GM21786 (cell line): Measurements from ENCODE around the gene CEMIP.
"Not testable (repeated sequence)": the region's sequence is repeated elsewhere in the genome, so short reads cannot be mapped to it uniquely, and the experiment has no call there.

ENCODE experiments used
- ATAC-seq: cut with Tn5 transposase; IDR thresholded peaks from one replicate; pipeline ENCODE4 v1.9.1; 2021; ENCODE audit not compliant: unreplicated experiment

Gene CEMIP

DNA sequence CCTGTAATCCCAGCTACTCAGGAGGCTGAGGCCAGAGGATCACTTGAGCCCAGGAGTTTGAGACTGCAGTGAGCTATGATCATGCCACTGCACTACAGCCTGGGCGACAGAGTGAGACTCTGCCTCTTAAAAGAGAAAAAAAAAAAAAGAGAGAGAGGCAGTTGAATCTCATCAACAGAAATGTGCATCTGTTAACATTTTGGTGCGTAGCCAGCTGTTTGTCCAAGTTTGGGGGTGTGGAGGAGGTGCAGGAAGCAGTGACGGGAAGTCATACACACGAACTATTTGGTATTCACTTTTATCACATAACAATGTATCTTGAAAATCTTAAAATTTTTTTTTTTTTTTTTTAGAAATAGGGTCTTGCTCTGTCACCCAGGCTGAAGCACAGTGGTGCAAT lies 18.2 kb upstream of the CEMIP start:
- ATAC-seq: no peak

DNA sequence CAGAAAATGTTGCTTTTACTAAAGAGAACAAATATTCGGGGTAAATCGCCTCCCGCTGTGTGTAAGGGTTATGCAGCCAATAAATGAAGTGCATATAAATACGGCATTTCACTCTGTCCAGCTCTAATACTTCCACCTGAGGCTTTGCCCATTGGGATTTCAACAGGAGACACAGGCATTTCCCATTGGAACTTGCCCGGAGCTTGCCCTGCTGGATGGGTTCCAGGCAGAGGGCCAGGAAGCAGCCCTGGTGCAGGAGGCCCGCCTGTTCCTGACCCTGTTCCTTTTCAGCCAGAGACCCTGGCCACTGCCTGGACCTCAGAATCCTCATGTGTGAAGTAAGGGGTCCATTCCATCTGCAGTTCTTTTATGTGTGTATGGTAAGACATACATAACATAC lies 17.4 kb upstream of the CEMIP start:
- ATAC-seq: no peak

DNA sequence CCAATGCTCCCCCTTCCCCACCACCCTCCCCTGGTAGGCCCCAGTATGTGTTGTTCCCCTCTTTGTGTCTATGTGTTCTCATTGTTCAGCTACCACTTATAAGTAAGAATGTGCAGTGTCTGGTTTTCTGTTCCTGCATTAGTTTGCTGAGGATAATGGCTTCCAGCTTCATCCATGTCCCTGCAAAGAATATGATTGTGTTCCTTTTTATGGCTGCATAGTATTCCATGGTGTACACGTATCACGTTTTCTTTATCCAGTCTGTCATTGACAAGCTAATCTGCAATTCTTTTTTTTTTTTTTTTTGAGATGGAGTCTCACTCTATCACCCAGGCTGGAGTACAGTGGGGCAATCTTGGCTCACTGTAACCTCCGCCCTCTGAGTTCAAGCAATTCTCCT lies 15.9 kb upstream of the CEMIP start:
- not testable (repeated sequence) for ATAC-seq

DNA sequence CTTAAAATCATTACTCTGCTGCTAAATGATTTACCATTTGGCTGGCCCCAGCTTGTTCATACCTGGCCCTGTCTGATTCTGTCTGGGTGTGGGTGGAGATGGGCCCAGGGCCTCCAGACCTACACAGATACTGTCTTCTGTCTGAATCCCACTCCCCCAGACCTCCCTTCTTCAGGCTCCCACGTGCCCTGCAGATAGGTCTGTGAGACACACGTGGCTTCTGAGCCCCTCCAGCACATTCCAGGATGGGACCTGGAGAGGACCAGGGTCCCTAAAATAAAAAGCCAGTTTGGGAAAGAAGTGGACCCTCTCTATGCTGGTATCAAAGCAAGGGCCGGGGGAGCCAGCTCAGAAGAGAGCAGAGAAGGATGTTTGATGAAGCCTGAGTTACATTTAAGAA lies 14.6 kb upstream of the CEMIP start:
- no peak for ATAC-seq

DNA sequence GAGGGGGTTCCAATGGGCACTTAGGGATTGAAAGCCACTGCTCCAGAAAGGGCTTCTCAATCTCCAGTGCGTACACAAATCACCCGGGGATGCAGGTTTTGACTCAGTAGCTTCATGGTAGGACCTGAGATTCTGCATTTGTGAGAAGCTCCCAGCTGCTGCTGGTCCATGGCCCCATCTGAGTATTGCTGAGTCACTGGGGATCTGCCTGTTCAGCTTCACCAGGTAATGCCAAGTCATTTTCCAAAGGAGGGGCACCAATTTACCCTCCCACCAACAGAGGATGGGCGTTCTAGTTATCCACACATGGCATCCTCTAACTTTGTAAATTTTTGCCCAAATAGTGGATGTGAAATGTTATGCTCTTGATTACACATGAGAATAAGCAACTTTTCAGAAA lies 12.9 kb upstream of the CEMIP start:
- ATAC-seq: no peak

DNA sequence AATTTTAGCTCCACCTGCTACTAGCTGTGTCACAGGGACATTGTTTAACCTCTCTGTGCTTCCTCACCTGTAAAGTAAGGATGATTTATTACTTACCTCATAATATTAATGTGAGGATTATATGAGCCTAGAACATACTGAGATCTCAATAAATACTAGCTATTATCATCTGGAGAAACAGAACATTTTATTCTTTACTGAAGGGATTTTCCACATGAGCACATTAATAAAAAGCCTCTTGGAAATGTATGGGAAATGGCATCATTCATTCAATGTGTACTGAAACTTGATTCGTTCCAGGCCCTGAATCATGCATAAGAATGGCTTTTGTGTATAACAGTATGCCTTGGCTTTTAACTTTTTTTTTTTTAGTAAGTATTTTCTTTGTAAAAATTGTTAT lies 11.0 kb upstream of the CEMIP start:
- ATAC-seq: no peak

DNA sequence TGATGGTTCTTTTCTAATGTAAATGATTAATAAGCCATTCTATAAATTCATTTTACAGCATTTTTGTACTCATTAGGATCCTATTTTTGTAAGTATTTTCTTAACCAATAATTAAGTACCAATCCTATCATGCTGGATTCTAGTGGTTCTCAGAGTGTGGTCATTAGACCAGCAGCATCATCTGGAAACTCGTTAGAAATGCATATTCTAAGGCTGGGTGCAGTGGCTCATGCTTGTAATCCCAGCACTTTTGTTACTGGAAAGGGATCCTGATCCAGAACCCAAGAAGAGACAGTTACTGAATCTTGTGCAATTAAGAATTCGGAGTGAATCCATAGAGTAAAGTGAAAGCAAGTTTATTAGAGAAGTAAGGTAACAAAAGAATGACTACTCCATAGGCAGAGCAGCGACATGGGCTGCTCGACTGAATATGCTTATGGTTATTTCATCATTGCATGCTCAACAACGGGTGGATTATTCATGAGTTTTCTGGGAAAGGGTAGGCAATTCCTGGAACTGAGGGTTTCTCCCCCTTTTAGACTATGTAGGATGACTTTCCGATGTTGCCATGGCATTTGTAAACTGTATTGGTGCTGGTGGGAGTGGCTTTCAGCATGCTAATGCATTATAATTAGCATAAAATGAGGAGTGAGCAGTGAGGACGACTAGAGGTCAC lies 9.9 kb upstream of the CEMIP start:
- ATAC-seq: no peak

DNA sequence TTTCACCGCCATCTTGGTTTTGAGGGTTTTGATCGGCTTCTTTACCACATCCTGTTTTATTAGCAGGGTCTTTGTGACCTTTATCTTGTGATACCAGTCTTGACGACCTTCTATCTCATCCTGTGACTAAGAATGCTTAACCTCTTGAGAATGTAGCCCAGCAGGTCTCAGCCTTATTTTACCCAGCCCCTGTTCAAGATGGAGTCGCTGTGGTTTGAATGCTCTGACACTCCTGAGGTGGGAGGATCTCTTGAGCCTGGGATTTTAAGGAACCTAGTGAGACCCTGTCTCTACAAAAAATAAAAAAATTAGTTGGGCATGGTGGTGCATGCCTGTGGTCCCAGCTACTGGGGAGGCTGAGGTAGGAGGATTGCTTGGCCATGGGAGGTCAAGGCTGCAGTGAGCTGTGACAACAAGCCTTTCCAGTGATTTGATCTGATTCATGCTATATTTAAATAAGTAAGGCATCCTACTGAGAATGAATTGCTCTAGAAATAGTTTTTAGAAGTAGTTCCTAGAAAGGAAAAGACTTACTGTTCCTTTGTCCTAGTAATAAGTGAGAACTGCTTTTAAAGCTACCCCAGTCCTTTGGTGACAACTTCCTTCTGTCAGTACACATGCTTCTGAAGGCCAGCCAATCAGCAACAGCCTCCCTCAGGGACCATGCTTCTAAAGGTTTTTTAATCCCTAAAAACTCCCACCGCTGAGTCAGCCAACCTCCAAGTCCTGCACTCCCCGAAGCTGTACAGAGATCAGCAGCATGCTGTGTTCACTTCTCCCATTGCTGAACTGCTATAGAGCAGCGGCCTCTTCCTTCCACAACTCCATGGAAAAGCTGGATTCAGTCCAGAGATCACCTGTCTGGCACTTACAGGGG lies 9.1 kb upstream of the CEMIP start:
- no peak for ATAC-seq

DNA sequence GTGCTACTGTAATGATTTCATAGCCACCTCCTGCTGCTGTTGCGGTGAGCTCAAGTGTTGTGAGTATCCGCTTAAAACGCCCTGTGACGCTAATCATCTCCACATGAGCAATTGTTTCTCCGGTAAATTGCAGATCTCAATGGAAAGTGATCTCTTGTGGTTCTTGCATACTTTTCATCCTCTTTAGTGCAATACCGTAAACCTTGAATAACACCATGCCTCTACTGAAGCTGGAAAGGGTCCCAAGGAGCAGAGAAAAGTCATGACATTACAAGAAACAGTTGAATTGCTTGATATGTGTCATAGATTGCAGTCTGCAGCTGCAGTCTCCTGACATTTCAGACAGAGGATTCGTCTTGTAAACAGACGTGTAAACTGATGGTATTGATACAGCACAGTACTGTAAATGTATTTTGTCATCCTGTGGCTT lies 6.0 kb upstream of the CEMIP start:
- ATAC-seq: no peak

DNA sequence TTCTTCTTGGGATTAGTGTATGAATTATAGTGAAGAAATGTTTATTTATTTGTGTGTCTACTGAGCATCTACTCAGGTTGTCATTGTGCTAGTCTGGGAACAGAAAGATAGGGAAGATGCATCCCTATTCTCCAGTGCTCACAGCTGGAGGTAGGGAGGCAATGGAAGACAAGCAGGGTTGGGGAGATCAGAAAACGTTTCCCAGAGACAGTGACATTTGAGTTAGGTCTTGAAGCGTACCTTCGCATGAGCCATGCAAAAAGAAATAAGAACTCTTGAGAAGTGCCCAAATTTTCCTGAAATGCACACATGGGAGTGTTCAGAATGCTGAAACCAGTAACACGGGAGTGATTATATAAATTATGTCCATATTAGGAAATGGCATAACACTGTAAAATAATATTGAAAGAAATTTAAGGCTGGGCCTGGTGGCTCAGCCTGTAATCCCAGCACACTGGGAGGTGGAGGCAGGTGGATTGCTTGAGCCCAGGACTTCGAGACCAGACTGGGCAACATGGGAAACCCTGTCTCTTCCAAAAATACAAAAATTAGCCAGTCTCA lies 5.3 kb upstream of the CEMIP start:
- ATAC-seq: no peak

DNA sequence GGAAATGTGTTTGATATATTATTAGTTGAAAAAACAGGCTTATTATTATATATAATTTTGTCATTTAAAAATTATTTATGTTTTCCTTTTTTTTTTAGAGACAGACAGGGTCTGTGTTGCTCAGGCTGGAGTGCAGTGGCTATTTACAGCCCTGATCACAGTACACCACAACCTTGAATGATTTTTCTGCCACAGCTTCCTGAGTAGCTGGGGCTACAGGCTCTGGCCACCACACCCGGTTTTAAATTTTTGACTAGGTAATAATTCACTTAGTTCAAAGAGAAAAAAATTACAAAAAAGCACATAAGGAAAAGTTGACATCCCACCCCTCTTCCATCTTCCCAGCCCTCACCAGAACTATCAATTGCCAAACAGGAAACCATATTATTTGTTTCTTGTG lies 4.7 kb upstream of the CEMIP start:
- ATAC-seq: no peak

DNA sequence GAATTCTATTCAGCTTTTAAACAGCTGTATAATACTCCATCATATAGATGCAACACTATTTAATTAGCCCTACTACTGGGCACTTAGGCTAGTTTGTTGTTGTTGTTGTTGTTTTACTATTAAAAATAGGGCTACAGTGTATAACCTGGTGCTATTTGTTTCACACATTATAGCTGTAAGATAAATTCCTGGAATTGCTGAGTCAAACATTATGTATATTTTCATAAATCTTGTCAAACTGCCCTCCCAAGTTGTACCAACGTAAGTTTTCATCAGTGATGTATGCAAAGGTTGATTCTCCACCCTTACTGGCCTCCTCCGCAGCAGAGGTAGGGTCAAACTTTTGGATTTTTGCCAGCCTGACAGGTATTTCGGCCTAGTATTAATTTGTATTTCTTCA lies 3.8 kb upstream of the CEMIP start:
- no peak for ATAC-seq

DNA sequence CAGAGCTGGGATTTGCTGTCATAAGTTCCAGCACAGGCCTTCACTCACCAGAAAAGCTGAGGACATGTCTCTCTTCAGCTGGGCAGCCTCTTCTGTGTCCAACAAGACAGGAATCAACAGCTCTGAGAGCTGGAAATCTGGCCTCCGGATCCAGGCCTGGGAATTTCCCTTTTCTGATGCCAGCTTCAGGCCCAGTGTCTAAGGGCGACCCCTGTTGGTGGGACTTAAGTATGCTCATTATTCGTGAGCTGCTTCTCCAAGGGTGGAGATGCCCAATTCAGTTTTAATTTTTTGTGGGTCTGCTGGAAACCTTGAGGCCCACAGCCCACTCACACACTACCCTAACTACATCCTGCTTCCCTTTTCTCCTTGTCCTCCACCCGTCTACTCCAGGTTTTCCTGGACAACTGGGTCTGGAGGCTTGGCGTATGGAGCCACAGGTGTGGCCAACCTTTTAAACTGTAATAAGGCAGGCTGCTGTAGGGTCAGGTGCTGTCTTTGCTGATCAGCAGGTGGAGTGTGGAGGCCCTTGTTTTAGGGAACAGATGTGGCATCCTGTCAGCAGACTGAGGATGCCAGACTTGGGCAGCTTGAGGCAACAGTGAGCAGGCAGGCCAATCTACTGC lies 2.6 kb upstream of the CEMIP start:
- no peak for ATAC-seq

DNA sequence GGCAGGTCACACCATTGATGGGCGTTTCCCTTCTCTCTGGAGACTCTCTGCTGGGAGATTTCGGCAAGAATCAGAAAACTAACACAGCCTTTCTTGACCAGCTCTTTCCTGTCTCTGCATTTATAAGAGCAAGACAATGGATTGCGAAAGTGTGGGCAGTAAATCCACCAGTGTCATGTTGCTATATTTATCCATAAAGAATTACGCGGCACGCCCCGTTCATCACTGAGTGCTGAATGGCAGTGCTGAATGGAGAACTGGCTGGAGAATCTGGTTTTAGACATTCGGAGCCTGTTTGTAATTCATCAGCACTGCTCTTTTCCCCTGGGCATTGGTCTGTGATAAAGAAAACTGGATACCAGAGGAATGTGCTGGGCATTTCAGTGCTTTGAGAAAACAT lies 2.0 kb upstream of the CEMIP start:
- ATAC-seq: no peak

DNA sequence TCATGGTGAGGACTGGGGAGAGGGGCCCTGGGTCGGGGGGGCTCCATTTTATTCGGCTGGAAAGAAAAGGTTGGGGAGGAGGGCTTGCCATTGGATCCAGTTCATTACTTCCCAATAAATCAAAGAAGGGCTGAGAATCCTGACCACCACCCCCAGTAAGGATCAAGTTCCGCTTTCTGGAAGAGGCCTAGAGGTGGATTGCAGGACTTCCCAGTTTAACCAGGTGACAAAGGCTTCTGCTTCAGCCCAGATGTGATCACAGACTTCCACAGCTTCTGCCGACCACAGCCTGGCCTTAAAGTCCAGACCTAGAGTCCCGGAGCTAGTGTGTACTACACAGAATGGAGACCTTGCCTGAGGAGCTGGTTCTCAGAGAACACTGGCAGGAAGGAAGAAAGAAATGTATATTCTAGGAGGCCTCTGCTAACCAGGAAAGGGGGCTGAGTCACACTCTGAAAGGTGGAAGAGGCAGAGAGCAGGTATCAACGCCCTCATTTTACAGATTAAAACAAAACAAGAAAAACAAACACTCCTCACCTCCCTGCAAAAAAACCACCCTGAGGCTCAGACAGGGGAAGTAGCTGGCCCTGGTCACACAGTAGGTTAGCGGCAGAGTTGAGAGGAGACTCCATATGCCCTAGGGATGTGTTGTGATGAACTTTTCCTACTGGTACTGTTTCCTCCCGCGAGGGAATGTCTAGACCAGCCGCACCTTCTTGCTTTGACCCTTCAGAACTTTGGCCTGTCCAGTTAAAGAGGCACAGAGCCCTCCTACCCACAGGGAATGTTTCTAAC lies 1.1 kb upstream of the CEMIP start:
- no peak for ATAC-seq

DNA sequence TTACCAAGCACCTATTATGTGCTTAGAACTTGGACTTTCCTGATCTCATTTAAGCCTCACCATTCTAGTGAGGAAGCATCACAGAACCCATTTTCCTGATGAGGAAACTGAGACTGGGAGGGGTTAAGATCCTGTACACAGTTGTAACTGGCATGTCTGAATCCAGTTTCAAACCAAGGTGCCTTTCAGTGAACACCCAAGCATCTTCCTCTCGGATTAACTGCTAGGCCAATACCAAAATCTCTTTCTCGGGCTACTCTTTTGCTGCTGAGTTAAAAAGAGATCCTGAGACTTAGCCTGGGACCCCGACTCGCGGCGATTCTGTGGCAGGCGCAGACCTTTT lies 578 bp upstream of the CEMIP start:
- ATAC-seq: no peak

DNA sequence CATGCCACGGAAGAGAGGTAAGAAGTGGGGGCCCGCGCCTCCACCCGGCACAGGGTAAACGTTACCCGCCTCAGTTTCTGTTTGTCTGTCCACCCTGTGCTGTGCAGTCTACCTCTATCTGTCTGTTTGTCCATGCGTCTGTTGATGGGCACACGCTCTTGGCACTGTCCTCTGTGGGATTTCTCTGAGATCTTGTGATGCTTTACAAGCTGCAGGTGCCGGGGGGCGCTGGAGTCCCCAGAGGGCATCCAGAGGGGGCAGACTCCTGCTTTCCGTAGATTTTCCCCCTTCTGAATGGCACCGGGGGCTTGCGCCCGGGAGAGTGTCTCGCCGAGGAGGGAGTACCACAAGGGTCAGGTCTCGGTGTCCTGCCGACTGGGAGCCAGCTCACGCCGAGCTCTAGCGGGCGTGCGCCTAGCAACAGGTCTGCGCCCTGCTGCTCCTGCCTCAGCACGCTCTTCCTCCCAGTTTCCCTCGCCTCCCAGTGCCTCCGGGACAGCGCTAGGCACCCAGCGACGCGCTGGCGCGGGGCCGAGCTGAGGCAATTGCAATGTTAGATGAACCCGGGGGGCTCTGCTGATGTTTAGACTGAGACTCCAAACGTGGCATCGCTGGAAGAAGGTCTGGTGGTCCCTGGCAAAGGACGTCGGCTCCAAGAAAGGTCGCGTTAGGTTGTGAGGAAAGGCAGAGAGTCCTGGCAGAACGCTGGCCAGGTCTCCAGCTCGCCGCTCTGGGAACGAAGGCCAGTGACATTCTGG lies 667 bp downstream of the CEMIP start:
- no peak for ATAC-seq

DNA sequence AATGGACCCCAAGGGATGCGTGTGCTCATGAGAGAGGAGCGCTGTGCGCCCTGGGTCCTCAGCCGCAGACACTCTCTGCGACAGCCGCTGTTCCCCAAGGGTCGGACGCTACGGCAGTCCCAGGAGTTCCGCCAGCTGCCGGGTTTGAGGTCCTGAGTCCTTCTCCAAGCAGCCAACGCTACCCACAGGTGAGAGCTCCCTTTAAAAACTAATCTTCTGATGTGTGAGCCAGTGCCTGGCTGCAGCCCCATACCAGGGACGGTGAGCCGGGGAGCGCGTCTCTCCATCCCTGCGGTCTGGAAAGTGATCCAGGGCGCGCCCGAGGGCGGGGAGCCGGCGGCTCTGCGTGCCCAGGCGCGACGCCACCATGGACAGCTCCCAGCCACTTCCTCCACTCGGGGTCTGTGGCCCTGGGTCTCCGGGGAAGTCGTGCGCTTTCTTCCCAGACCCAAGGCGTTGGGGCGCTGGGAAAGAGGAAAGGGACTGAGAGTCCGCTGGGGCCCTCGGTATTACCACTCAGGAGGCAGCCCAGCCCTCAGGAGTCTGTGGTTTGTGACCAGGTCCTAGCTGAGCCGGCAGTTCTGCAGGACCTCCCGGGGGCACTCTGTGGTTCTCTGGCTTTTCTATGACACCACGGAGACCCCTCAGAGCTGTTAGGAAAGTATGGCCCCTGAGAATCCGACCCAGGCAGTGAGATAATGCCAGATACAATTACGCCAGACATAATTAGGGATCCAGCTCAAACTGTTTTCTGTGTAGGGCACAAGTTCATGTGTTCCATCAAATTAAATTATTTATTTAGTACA lies 1.4 kb downstream of the CEMIP start:
- ATAC-seq: no peak

DNA sequence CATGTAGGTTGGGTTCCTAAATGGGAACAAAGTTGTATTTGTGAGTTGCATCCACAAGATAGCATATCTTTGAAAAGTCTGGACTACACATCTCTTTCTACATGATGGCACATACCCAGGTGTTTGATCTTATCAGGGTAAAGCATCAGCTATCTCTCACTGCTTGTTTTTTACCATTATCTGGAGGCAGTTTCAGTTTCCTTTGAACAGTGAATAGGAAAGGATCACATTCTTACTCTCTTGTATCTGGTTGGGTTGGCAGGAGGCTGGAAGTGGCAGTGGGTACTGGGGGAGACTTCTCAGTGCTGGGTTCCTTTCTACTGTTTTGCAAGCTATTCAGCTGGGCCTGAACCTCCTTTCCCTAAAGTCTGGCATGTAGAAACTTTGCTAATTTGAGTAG lies 4.1 kb downstream of the CEMIP start:
- no peak for ATAC-seq

DNA sequence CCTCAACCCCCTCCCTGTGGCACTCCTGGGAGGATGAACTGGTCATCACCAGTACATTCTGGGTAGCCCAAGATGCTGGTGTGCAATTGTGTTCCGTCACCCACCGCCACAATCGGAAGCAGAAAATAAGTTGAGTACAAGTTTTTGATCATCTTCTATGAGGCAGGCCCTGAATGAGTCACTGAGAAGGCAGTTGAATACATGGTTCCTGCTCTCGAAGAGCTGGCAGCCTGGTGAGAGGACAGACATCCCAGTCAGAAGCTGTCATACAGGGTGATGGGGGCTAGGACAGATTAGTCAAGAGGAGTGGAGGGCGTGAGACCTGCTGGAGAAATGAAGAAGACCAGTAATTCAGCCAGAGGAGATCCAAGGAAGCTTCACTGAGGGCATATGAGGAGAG lies 6.2 kb downstream of the CEMIP start:
- no peak for ATAC-seq
